GM21723 (cell line): Measurements from ENCODE around the gene SCGB1C2.
"Not testable (repeated sequence)": the region's sequence is repeated elsewhere in the genome, so short reads cannot be mapped to it uniquely, and the experiment has no call there.

Experiments used
- ATAC-seq: cut with Tn5 transposase; IDR thresholded peaks from one replicate; pipeline ENCODE4 v1.9.1; 2021; ENCODE audit warnings: mild to moderate bottlenecking, moderate library complexity; ENCODE audit not compliant: unreplicated experiment

The SCGB1C2 gene

DNA sequence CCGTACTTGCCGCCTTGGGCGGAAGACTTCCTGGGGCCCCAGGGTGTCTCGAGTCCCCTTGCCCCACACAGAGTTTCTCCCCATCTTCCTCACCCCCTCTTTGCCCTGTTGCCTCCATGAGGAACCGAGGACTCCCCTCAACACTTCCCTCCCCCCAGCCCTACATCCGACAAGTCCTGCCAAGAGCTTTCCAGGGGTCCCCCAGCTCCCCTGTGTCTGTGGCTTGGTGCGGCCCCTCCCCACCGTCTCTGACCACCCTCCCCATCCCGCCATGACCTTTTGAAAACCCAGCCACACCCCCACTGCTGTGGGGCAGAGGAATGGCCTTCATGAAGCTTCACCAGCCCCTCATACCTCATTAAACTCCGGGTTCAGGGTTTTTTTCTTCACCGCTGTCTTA, 11.4 kb downstream of the SCGB1C2 start:
- no peak for ATAC-seq

DNA sequence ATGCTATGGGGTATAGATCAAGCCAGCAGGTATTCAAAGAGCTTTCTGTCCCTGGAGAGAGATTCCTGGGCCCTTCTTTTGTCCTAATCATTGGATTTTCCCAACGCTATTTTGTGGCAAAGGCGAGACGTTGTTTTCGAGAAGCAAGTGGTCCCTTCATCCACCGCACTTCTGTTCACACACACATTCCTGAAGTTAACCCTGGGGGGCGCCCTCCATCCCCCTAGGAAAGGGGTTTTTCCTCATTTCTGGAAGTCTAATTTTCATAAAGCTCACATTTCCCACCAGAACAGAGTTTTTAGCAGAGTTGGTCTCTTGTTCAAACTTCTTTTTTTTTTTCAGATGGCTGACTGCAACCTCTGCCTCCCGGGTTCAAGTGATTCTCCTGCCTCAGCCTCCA, 11.9 kb downstream of the SCGB1C2 start:
- ATAC-seq: no peak

DNA sequence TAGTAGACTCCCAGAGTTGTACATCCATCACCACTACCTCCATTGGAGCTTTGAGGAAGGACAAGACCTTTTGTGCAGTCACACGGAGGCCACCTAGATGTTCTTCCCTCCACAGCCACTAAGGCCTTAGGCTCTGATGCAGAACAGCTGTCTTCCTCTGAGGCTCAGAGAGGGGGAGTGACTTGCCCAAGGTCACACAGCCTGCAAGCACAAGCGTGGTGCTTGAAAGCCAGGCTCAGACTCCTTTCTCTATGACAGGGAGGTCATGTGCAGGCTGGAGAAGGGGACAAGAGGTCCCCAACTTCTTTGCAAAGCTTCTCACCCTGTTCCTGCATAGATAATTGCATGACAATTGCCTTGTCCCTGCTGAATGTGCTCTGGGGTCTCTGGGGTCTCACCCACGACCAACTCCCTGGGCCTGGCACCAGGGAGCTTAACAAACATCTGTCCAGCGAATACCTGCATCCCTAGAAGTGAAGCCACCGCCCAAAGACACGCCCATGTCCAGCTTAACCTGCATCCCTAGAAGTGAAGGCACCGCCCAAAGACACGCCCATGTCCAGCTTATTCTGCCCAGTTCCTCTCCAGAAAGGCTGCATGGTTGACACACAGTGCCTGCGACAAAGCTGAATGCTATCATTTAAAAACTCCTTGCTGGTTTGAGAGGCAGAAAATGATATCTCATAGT, 12.7 kb downstream of the SCGB1C2 start:
- no peak for ATAC-seq

DNA sequence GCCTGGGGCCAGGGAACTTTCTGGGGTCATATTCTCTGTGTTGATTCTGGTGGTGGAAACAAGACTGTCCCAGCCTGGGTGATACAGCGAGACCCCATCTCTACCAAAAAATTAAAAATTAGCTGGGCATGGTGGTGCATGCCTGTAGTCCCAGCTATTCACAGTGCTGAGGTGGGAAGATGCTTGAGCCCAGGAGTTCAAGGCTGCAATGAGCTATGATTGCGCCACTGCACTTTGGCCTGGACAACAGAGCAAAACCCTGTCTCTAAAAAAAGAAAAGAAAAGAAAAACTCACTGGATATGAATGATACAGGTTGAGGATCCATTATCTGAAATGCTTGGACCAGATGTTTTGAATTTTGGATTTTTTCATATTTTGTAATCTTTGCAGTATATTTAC, 13.6 kb downstream of the SCGB1C2 start:
- ATAC-seq: no peak

GRCh38 chr17:151886-152859, 14.8 kb downstream of the SCGB1C2 start:
- no peak for ATAC-seq

GRCh38 chr17:152860-153420, 15.6 kb downstream of the SCGB1C2 start:
- ATAC-seq: no peak

DNA sequence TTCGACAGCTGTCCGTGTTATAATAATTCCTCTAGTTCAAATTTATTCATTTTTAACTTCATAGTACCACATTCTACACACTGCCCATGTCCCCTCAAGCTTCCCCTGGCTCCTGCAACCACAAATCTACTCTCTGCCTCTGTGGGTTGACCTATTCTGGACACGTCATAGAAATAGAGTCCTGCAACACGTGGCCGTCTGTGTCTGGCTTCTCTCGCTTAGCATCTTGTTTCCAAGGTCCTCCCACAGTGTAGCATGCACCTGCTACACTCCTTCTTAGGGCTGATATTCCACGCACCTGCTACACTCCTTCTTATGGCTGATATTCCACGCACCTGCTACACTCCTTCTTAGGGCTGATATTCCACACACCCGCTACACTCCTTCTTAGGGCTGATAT, 16.5 kb downstream of the SCGB1C2 start:
- no peak for ATAC-seq

DNA sequence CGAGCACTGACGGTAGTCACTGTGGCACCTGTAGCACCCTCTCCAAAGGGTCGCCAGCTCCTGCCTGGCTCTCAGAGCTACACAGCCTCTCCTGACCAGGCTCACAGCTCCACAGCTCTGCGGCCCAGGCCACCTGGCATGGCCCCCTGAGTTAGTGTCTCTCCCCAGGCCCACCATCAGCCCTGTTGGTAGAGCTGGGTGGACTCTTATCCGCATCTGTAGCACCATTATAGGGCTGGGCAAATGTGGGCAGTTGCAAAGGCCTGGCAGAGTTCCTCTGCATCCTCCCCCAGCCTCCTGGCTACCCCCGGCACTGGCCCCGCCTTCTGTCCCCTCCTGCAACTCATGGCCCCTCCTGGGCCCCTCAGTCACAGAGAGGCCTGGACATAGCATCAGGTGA, 18.2 kb downstream of the SCGB1C2 start:
- ATAC-seq: no peak

DNA sequence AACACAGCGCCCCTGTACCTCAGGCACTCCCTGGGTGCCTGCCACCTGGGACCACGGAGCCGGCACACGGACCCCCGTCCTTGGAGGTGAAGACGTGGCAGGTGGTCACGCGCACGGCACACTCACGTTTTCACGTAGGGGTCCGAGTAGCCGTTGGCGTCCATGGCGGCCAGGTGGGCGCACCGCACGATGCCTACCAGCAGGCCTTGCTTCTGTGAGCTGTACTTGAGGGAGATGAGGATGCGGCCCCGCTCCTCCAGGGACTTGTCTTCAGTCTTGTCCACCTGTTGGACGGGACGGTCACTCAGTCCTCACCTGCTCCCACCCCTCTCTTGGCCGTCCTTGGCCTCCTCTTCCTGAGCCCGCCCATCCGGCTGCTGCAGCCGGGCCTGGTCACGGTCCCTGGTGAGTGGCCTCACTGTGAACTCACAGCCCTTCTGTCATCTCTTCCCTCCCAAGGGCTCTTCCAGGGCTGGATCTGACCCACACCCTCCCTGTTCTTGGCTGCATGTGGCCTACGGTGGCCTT, 18.8 kb downstream of the SCGB1C2 start:
- ATAC-seq: no peak

- no peak for ATAC-seq
Measured at GRCh38 chr17:156946-157345, 19.6 kb downstream of the SCGB1C2 start.

DNA sequence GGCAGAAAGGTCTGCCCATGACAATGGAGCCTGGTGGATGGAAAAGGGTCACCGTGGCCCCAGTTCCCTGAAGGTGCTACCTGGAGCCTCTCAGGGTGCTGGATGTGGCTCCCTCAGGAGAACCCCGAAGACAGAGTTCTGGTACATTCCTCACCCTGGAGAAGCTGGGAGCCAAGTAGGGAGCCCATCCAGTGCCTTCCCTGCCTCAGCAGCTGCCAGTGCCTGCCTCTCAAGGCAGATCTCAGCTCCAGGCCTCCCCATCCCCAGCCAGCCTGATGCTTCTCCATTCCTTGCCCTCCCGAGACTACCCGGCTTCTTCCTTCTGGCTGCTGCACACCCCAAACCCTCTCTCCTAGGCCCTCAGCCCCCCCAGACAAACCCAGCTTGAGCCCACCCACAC, 20.5 kb downstream of the SCGB1C2 start:
- ATAC-seq: no peak

GRCh38 chr17:158379-158778, 21.0 kb downstream of the SCGB1C2 start:
- no peak for ATAC-seq

DNA sequence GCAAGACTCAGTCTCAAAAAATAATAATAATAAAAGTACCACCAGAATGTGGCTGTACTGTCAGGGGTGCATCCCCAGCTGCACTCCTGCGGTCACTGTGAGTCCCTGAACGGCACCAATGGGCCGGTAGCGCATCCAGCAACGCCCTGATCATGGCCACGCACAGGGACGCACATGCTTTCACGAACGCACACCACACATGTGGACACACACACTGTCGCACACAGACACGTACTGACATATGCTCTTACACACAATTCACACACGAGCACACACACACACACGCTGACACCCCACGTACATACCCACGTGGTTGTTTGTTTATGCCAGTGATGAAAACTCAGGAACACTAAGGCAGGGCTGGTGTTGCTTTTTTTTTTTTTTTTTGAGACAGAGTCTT, 22.2 kb downstream of the SCGB1C2 start:
- ATAC-seq: no peak

- ATAC-seq: no peak
Measured at GRCh38 chr17:160336-160735, 23.0 kb downstream of the SCGB1C2 start.

DNA sequence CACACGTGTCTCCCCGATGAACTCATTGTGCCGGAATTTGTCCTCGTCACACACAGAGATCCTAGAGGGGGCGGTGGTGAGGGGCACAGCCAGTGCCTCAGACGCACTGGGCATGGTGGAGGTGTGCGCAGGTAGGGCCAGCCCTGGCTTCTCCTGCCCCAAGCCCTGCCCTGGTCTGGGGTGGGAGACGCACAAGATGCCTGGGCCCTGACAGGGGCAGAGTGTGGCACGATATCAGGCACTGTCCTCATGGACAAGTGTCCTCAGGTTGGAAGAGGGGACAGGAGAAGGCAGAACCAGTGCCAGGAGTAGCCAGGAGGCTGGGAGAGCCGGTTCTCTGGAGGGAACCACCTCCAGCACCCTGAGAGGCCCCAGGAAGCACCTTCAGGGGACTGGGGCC, 24.1 kb downstream of the SCGB1C2 start:
- no peak for ATAC-seq

- ATAC-seq: no peak
Measured at GRCh38 chr17:162689-163088, 25.3 kb downstream of the SCGB1C2 start.

DNA sequence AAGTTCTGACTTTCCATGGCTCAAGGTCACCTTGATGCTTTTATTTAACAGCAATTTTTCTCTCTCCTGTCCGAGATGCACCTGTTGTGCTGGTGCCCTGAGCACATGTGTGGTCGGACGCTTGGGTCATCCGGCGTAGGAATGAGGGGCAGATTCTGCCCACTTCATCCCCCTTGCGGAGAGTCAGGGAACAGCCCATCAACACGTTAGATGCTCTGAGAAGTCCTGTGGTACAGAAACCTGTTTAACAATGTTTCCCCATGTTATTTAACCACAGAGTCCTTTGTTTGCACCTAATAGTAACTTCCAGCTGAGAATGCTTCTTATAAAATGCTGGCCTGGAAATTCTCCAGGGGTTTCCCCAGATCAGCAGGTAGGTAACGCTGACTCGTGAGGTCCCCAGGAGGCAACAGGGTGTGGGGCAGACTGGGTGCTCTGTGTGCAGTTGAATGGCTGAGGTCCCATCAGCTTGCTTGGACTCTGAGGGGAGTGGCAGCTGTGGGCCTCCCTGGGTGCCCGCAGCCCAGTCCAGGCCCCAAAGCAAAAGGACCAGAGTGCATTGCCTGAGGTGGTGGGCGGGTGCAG, 26.2 kb downstream of the SCGB1C2 start:
- no peak for ATAC-seq

DNA sequence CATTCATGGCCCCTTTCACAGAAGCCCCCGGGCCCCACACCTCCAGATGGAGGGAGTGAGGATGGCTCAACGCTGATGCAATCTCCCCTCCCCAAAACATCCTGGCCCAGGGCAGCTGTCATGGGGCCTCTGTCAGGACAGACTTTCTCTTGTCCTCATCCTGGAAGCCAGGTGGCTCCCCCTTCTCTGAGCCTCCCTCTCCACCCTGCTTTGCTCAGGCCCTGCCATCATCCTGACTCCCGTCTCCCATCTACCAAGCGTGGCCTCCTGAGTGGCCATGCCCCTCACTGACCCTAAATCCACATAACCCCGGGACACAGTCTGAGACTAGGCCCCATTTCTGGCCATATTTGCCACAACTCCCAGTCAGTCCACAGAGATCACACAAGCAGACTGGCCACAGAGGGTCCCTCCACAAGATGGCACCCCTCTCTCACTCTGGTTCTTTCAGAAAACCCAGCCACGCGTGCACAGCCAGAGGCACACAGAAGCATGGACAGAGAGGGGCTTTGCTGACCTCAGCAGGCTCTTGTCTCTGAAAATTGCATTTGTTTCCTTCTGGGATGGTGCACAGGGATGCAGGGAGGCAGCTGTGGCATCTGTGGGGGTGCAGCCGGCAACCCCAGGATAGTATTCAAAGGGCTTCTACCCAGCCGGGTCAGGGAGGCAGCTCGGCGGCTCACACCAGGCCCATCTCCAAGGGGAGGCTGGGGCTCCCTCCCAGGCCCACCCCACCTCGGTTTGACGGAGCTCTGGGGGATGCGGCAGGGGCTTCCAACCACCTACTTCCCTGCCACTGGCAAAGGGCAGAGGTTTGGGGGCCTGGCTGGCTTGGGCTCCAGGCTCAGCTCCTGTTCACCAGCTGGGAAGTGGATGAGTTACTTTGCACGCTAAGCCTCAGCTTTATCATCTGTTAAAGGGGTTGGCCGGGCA, 27.2 kb downstream of the SCGB1C2 start:
- no peak for ATAC-seq

- no peak for ATAC-seq
Measured at GRCh38 chr17:165939-166338, 28.6 kb downstream of the SCGB1C2 start.

- ATAC-seq: not testable (repeated sequence)
Measured at GRCh38 chr17:168614-169013, 31.2 kb downstream of the SCGB1C2 start.
